SIG-M5 treated with dmso at 0.1 percent for 504 hours (cell line): Measurements from ENCODE around the gene SCD5.
"Not testable (repeated sequence)": the region's sequence is repeated elsewhere in the genome, so short reads cannot be mapped to it uniquely, and the experiment has no call there.

ENCODE experiments used
- DNase-seq: peaks from one replicate; lab custom pipeline; 2025; ENCODE audit not compliant: unreplicated experiment; lab: John Stamatoyannopoulos, UW

Gene SCD5

GRCh38 chr4:82798168-82799005 is at the start of gene SCD5:
SCD5 (minus strand) TSS chr4:82798796; CDS start chr4:82798537, 259 bp downstream.
- peak; percentile 68 for DNase-seq

GRCh38 chr4:82842593-82842992 is 44.0 kb upstream of the SCD5 start:
- DNase-seq: peak; percentile 5

DNA sequence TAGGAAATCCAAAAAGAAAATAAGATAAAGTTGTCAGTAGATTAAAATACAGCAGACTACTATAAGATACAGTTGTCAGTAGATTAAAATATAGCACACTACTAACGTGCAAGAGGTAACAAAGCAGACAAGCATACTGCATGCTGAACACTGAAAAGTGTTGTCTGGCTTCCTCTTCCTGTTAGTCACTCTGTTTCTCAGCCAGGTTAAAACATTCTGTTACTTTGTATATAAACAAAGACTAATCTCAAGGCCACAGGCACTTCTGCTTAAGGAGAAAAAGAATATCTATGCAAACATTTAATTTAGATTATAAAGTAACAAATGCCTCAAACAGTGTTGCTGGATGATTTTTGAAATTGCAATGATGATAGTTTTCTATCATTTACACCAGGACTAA is 41.0 kb upstream of the SCD5 start:
- no peak for DNase-seq

DNA sequence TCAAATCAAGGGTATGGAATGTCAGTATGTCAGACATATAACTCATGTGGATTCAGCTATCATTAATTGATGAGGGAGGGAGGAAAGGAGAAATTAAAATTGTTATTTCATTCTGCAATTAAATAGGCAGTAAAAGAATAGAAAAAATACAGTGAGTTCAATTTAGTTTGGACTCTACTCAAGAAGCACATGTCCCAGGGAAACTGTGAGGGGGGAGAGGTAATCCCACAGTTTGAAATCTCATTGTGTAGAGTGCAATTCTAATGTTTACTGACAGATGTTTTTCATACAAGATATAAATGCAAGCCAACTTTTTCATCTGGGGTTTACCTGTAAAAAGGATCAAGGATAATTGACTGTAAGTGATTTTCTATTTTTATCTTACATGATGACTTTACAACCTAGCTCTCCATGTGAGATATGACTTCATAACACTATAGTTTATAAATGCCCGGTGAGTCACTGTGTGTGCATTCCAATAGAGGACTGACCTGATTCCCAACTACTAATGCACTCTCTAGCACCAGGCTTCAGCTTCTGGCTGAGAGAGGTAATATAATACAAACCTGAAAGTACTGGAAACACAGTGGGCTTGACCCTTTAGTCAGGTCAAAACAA is 35.2 kb upstream of the SCD5 start:
- DNase-seq: peak; percentile 15

- not testable (repeated sequence) for DNase-seq
These were observed 34.5 kb upstream of the SCD5 start for GRCh38 chr4:82833060-82833459.

DNA sequence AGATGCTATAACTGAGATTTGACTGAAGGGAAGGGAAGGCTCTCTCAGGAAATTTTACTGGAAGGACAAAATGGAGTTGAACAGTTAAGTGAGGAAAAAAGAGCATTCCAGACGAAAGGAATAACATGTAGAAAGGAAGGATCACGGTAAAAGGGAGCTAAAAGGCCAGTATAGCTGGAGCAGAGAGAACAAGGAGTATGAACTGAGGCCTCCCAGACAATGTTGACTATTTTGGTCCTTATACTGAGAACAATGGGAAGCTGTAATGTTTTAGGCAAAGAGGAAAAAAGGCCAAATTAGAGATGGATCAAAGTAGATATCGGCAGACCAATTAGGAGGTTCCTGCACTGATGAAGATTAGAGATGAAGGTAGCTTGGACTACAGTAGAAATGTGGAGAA is 26.8 kb upstream of the SCD5 start:
- DNase-seq: no peak

GRCh38 chr4:82823062-82823461 is 24.5 kb upstream of the SCD5 start:
- DNase-seq: no peak

DNA sequence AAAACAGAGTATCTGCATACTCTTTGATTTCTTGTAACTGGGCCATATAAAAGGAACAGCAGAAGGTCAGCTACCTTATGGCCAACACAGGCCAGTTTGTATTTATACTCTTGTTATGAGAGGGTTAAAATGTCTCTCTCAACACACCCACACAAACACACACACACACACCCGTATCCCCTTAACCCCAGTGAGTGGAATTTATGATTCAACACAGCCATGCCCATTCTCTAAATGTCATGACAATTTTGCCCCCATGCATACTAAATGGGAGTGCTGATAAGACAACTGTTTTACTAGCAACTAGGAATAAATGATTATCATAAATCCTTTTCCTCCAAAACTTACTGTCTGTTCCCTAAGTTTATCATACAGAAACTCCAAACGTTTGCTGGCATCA is 22.1 kb upstream of the SCD5 start:
- DNase-seq: no peak

GRCh38 chr4:82818664-82819662 is 20.4 kb upstream of the SCD5 start:
- DNase-seq: no peak

- DNase-seq: not testable (repeated sequence)
These were observed 18.3 kb upstream of the SCD5 start for GRCh38 chr4:82816874-82817273.

GRCh38 chr4:82814034-82814433 is 15.4 kb upstream of the SCD5 start:
- DNase-seq: no peak

DNA sequence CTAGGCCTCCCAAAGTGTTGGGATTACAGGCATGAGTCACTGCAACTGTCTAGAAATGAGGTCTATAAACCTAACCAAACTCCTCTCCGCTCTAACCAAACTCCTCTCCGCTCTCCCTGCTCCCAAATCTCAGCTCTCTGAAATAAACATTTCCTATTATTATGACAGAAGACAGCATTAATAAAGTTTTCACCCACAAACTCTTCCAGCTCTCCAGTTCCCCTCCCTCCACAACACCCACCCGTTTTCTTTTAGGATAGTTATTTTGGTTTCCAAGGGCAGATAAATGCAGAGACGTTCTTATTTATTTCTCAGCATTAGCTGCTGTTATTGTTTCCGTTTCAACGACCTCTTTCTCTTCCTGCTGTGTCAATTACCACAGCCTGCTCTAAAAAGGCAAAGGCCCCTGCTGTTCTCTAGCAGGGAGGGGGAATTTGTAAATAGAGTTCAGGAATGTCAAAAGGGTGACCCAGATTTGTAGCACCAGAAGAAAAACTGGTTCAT is 13.3 kb upstream of the SCD5 start:
- DNase-seq: no peak

DNA sequence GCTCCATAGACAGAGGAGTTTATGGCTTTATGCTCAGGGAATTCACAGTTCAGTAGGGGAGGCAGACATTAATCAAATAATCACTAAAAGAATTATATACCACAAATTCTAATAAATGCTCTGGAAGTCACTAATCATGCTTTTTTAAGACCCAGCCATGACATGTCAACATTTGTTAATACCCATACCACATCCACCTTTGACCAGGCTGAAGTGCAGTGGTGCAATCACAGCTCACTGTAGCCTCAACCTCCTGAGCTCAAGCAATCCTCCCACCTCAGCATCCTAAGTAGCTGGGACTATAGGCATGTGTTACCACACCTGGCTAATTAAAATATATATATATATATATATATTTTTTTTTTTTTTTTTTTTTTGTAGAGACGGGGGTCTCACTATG is 12.8 kb upstream of the SCD5 start:
- no peak for DNase-seq

- DNase-seq: no peak
These were observed 11.6 kb upstream of the SCD5 start for GRCh38 chr4:82810176-82810575.

- DNase-seq: no peak
These were observed 11.0 kb upstream of the SCD5 start for GRCh38 chr4:82809619-82810018.

- DNase-seq: no peak
These were observed 5.2 kb upstream of the SCD5 start for GRCh38 chr4:82803746-82804145.

GRCh38 chr4:82802911-82803310 is 4.3 kb upstream of the SCD5 start:
- peak; percentile 59 for DNase-seq

- no peak for DNase-seq
These were observed 3.4 kb upstream of the SCD5 start for GRCh38 chr4:82801910-82802521.

DNA sequence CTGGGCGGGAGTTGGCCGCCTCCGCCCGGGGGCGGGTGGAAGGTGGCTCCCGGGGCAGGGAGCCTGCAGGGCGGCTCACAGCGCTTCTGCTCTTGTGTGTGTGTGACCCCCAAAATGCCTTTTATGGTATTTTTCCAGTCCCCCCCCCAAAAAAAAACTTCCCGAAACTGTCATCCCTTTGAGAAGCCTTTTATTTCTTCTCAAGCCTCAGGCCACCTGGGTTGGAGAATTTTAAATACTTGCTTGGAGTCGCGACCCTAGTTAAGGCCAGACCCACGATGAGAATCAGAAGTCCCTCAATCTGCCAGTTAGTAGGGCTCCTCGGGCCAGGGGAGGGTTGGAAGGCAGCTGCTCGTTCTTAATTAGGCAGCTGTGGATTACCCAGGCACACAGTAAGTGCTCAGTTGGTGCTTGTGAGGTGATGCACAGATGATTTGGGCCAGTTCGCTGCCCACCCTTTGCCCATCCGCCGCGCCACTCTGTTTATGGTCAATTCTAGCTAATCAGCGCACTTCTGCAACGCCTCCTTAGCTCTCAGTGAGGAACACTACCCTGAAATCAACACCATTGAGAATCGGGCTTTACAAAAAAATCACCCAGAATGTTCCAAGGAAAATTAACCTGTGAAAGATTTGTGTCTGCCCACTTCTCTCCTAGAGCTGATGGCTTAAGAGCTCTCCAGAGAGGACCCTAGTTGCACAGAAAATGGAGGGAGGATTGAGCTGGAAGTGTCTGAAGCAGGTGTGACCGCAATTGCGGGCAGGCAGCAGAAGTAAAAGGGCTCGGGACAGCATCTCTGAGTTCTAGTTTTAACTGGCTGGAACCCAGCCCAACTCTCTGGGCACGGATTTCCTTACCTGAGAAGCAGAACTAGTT is 648 bp upstream of the SCD5 start:
- DNase-seq: no peak
